Nephron (organoid): Measurements from ENCODE around the gene SEC63.

Source experiments
- H3K27ac Mint-ChIP-seq, 3 experiments: 2 replicates each; pipeline ENCODE4 v1.8.0; 2020; ENCODE audit warnings: mixed read lengths in 3 of 3, mild to moderate bottlenecking in 2 of 3, moderate library complexity in 1 of 3
- H3K27me3 Mint-ChIP-seq: 2 replicates; pipeline ENCODE4 v1.8.0; 2021; ENCODE audit warnings: low read depth, mild to moderate bottlenecking, moderate library complexity, mixed read lengths
- H3K36me3 Mint-ChIP-seq: 2 replicates; pipeline ENCODE4 v1.8.0; 2020; ENCODE audit warnings: low read depth, mixed read lengths
- H3K4me1 Mint-ChIP-seq: 2 replicates; pipeline ENCODE4 v1.8.0; 2020; ENCODE audit warnings: mixed read lengths
- H3K4me3 Mint-ChIP-seq, 3 experiments: 2 replicates each; pipeline ENCODE4 v1.8.0; 2020; ENCODE audit warnings: mild to moderate bottlenecking in 3 of 3, mixed read lengths in 3 of 3, moderate library complexity in 2 of 3
- H3K9me3 Mint-ChIP-seq: 2 replicates; pipeline ENCODE4 v1.8.0; 2020; ENCODE audit warnings: mixed read lengths
- CTCF ChIP-seq, 3 experiments: fragments of 200-600 bp; sonication (generic); IDR thresholded peaks; one replicate each; pipeline ENCODE4 v1.5.0; 2021; ENCODE audit warnings: antibody characterized with exemption in 3 of 3; ENCODE audit not compliant: unreplicated experiment in 3 of 3

SEC63 gene

GRCh38 chr6:107976155-107976783, 18.3 kb upstream of the SEC63 start:
- Mint-ChIP-seq H3K27me3 (peaks cover 3% of the 10 kb centered on the region), H3K27ac (no peak overlapping the region), H3K36me3 (no peaks in the 10 kb centered on the region), H3K4me1 (no peaks in the 10 kb centered on the region), H3K9me3 (no peaks in the 10 kb centered on the region), H3K4me3 (no peak overlapping the region)
- TF ChIP-seq CTCF (IDR thresholded peaks at IDR 0.05; ENCODE audit: unreplicated experiment in 3 of 3), result no peak

- H3K27ac Mint-ChIP-seq, result no peak overlapping the region
- TF ChIP-seq CTCF (IDR thresholded peaks at IDR 0.05; ENCODE audit: unreplicated experiment in 3 of 3), result no peak
- H3K27me3 Mint-ChIP-seq, result peaks cover 3% of the 10 kb centered on the region
- no peaks in the 10 kb centered on the region for H3K36me3 Mint-ChIP-seq
- no peaks in the 10 kb centered on the region for H3K4me1 Mint-ChIP-seq
- H3K9me3 Mint-ChIP-seq, result no peaks in the 10 kb centered on the region
- H3K4me3 Mint-ChIP-seq, result no peak overlapping the region
Measured at GRCh38 chr6:107973594-107973993, 15.6 kb upstream of the SEC63 start.

GRCh38 chr6:107972413-107973096, 14.5 kb upstream of the SEC63 start:
- Mint-ChIP-seq H3K27ac (no peak overlapping the region), H3K4me3 (no peak overlapping the region)
- TF ChIP-seq CTCF (IDR thresholded peaks at IDR 0.05; ENCODE audit: unreplicated experiment in 3 of 3), result no peak

GRCh38 chr6:107971181-107971580, 13.2 kb upstream of the SEC63 start:
- Mint-ChIP-seq H3K4me3 (no peak overlapping the region), H3K36me3 (no peaks in the 10 kb centered on the region), H3K27me3 (peaks cover 3% of the 10 kb centered on the region), H3K27ac (no peak overlapping the region), H3K9me3 (no peaks in the 10 kb centered on the region), H3K4me1 (no peaks in the 10 kb centered on the region)
- no peak for TF ChIP-seq CTCF (IDR thresholded peaks at IDR 0.05; ENCODE audit: unreplicated experiment in 3 of 3)

More at GRCh38 chr6:107972413-107973096, 14.5 kb upstream of the SEC63 start:
- H3K4me1 Mint-ChIP-seq, result no peaks in the 10 kb centered on the region
- no peaks in the 10 kb centered on the region for H3K36me3 Mint-ChIP-seq
- H3K9me3 Mint-ChIP-seq, result no peaks in the 10 kb centered on the region
- peaks cover 3% of the 10 kb centered on the region for H3K27me3 Mint-ChIP-seq

GRCh38 chr6:107970255-107970654, 12.2 kb upstream of the SEC63 start:
- H3K27me3 Mint-ChIP-seq, result peaks cover 3% of the 10 kb centered on the region
- no peak overlapping the region for H3K4me3 Mint-ChIP-seq
- no peak for TF ChIP-seq CTCF (IDR thresholded peaks at IDR 0.05; ENCODE audit: unreplicated experiment in 3 of 3)
- no peak overlapping the region for H3K27ac Mint-ChIP-seq
- no peaks in the 10 kb centered on the region for H3K36me3 Mint-ChIP-seq
- H3K4me1 Mint-ChIP-seq, result no peaks in the 10 kb centered on the region
- no peaks in the 10 kb centered on the region for H3K9me3 Mint-ChIP-seq

- H3K27me3 Mint-ChIP-seq, result no peaks in the 10 kb centered on the region
- no peaks in the 10 kb centered on the region for H3K9me3 Mint-ChIP-seq
- no peaks in the 10 kb centered on the region for H3K36me3 Mint-ChIP-seq
- no peak overlapping the region for H3K4me3 Mint-ChIP-seq
- no peak overlapping the region for H3K27ac Mint-ChIP-seq
- TF ChIP-seq CTCF (IDR thresholded peaks at IDR 0.05; ENCODE audit: unreplicated experiment in 3 of 3), result no peak
- H3K4me1 Mint-ChIP-seq, result no peaks in the 10 kb centered on the region
Measured at GRCh38 chr6:107968081-107968480, 10.1 kb upstream of the SEC63 start.
